Omental fat pad (tissue), 4 donors: ENCODE results near the gene TRIOBP. TPM values are rescaled to one million over a fixed set of nuclear protein-coding genes. Genes with fewer than 3 reads are reported as not detected.

Source experiments
- ATAC-seq: fragments of 150-250 bp; one replicate; pipeline ENCODE4 v1.9.1; 2016; ENCODE audit warnings: mild to moderate bottlenecking, moderate library complexity; ENCODE audit not compliant: low FRiP score
- DNase-seq: peaks from one replicate; pipeline ENCODE4 v3.0.0-alpha.2; 2019; ENCODE audit warnings: low spot score
- CTCF ChIP-seq, 3 donors: fragments of 450-650 bp; IDR thresholded peaks; one replicate each; pipeline ENCODE4 v1.5.1; 2016 to 2017; ENCODE audit warnings: antibody characterized with exemption in 3 of 3, mild to moderate bottlenecking in 3 of 3, moderate library complexity in 2 of 3
- total RNA-seq, 4 donors: library from RNA; depleted of rRNA; stranded (reverse); fragments of >200 nt; gene quantifications; one replicate each; pipeline ENCODE4 v1.1.0, GENCODE V29; 2016

TRIOBP gene
- total RNA-seq, 4 donors from 2014 or later: 79.2 to 179 (median 82.8) TPM

- DNase-seq (no peak), ATAC-seq (no peak)
These were observed 77.9 kb downstream of the TRIOBP start for GRCh38 chr22:37774728-37775127.

DNA sequence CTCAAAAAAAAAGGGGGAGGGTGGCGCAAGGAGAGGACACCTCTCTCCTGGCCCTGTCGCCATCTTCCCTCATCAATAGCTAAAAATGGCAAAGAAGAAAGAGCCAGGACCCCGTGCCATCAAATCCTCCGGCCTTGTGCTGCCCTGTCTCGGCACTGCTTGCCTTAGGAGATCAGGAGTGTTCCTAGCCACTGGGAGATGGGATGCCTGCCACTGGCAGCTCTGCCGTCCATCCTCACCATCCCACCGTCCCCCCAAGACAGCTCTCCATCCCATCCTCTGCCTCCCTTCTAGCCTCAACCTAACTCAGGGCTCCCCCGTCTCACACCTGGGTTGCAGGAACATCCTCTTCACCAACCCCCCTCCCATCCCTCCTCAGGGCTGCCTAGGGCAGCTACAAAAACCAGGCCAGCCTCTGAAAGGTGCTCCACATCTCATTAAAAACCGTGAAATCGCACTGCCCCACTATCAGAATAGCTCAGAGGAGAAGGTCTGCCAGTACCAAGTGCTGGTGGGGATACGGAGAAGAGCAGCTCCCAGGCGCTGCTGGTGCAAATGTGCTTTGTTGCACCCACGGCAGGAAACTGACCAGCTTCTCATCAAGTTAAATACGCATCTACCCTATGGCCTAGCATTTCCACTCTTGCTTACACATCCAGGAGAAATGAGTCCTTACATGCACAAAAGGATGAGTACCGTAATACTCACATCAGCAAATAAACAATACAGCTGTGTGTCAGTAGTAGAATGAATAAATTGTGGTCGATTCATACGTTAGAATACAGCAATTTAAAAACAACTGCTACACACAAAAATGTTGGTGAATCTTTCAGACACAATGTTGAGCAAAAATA is 79.2 kb downstream of the TRIOBP start:
- DNase-seq: no peak
- no peak for TF ChIP-seq CTCF (IDR thresholded peaks at IDR 0.05)
- no peak for ATAC-seq

More at GRCh38 chr22:37774728-37775127, 77.9 kb downstream of the TRIOBP start:
- TF ChIP-seq CTCF (IDR thresholded peaks at IDR 0.05): no peak

DNA sequence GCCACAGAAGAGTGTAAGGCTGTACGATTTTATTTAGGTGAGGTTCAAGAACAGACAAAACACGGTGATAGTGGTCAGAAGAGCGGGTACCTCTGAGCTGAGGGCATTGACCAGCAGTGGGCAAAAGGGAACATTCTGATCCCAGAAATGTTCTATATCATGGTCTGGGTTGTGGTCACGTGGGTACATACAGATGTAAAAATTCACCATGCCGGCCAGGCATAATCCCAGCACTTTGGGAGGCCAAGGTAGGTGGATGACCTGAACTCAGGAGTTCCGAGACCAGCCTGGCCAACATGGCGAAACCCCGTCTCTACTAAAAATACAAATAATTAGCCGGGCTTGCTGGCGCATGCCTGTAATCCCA is 79.8 kb downstream of the TRIOBP start:
- ATAC-seq (no peak), DNase-seq (no peak)
- no peak for TF ChIP-seq CTCF (IDR thresholded peaks at IDR 0.05)

GRCh38 chr22:37777122-37777687 is 80.4 kb downstream of the TRIOBP start:
- DNase-seq: no peak
- TF ChIP-seq CTCF (IDR thresholded peaks at IDR 0.05): no peak

DNA sequence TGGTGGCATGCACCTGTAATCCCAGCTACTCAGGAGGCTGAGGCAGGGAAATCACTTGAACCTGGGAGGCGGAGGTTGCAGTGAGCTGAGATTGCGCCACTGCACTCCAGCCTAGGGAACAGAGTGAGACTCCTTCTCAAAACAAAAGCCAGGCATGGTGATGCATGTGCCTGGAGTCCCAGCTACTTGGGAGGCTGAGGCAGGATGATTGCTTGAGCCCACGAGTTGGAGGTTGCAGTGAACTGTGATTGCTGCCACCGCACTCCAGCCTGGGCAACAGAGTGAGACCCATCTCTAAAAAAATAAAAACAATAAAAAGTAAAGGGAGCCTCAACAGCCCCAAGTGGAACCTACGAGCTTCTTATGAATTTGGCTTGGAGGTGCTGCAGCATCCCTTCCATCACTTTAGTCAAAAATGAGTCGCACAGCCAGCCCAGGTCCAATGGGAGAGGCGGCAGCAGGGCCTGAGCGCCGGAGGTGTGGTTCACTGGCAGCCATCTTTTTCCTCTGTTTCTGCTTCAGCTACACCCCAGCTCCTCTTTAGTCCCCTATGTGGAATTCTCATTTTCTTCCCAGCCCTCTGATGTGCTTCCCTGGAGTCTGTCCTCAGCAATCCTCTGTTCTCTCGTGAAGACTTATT is 81.6 kb downstream of the TRIOBP start:
- ATAC-seq: no peak
- DNase-seq: no peak
- TF ChIP-seq CTCF (IDR thresholded peaks at IDR 0.05): no peak

More at GRCh38 chr22:37777122-37777687, 80.4 kb downstream of the TRIOBP start:
- ATAC-seq: no peak

GRCh38 chr22:37781434-37782059 is 84.7 kb downstream of the TRIOBP start:
- no peak for ATAC-seq
- no peak for DNase-seq

More at GRCh38 chr22:37781434-37782059, 84.7 kb downstream of the TRIOBP start:
- no peak for TF ChIP-seq CTCF (IDR thresholded peaks at IDR 0.05)
